Inflammatory macrophage treated with lipopolysaccharide for 4 hours (primary cell): ENCODE measurements around the gene ALOX5AP.
A peak's percentile ranks its signal among the peaks of the same experiment; 100 is the strongest.

Source experiments
- DNase-seq: peaks from one replicate; pipeline ENCODE4 v3.0.0-alpha.2; 2020

ALOX5AP gene

DNA sequence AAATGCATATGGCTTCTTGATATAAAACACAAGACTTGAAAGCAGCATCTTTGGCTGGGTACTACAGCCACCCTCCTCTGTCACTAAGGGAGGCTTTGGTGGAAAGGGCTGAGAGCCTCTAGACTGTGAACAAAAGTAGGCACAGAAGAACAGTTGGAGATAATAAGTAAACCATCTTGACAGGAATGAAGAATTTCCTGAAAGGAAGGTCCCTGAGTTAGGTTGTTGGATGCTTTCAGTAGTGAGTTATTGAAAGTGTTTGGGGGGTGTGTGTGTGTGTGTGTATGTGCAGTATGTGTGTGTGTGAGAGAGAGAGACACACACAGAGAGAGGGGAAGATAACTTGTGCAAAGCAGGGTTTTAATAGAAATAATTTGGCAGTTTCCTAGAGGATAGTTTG lies 38.2 kb downstream of the ALOX5AP start:
- no peak for DNase-seq

- no peak for DNase-seq
Measured at GRCh38 chr13:30774214-30774730, 38.9 kb downstream of the ALOX5AP start.

- DNase-seq = peak; percentile 73
Measured at GRCh38 chr13:30776661-30777060, 41.3 kb downstream of the ALOX5AP start.

- no peak for DNase-seq
Measured at GRCh38 chr13:30779016-30779415, 43.7 kb downstream of the ALOX5AP start.

DNA sequence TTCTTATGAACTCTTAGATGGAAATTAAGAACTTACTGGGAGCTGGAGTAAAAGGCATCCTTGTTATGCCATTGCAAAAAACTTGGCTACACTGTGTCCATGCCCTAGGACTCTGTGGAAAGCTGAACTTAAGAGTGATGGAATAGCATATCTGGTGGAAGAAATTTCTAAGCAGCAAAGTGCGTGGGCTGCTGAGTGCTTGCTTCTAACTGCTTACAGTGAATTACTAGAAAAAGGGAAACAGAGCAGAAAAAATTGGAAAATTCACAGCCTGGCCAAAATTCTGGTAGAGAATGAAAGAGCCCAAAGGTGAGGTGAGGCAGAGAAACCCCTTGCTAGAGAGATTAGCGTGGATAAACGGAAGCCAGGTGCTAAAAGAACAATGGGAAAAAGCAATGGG lies 44.3 kb downstream of the ALOX5AP start:
- no peak for DNase-seq

- DNase-seq = no peak
Measured at GRCh38 chr13:30780338-30780981, 45.1 kb downstream of the ALOX5AP start.

- DNase-seq = peak; percentile 98
Measured at GRCh38 chr13:30785191-30785850, 50.0 kb downstream of the ALOX5AP start.

GRCh38 chr13:30786648-30787047 lies 51.3 kb downstream of the ALOX5AP start:
- no peak for DNase-seq

GRCh38 chr13:30787738-30788525 lies 52.6 kb downstream of the ALOX5AP start:
- peak; percentile 80 for DNase-seq

DNA sequence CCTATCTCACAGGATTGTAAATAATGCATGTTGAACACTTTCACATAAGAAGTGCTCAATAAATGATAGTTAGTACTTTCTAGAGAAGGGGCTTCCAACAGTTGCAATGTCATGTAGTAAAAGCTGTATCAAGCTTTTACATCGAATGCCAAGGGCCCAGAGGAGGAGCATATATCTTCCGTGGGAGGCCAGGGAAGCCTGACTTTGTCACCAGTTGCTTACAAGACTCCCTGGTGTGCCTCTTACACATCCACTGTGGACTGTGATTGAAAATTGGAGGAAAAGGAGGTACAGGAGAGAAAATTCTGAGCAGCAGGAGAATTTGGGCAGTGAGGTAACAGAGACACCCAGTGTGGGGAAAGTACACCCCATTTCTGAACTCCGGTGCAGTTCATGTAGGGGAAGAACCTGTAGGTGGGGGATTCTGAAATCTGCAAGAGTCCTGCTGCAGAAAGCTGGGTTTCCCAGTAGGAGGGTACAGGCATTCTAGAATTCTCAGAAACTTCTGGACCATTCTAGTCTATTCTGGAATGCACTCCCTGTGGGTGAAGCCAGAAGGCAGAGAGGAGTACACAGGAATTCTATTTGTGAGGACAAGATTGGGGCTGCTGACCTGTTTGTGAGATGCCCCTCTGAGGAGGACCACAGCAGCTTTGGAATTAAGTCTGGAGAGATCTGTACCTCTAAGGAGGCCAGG lies 54.0 kb downstream of the ALOX5AP start:
- peak; percentile 36 for DNase-seq

DNA sequence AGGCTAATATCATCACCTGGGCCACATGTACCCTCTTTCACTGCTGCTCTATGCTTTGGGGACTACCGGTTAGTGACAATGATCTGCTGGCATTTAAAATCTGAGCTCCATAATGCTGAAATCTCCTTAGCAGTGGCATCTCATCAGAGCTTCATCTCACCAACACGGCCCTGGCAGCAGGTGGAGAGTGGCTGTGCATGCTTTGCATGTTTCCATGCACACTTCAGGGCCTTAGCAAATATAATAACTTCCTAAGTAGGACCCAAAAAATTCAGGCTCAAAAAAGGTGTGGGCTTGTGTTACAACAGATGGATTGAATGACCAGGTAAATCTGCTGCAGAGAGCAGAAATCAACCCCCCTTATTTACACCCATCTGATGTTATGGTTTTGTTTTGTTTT lies 55.2 kb downstream of the ALOX5AP start:
- no peak for DNase-seq

DNA sequence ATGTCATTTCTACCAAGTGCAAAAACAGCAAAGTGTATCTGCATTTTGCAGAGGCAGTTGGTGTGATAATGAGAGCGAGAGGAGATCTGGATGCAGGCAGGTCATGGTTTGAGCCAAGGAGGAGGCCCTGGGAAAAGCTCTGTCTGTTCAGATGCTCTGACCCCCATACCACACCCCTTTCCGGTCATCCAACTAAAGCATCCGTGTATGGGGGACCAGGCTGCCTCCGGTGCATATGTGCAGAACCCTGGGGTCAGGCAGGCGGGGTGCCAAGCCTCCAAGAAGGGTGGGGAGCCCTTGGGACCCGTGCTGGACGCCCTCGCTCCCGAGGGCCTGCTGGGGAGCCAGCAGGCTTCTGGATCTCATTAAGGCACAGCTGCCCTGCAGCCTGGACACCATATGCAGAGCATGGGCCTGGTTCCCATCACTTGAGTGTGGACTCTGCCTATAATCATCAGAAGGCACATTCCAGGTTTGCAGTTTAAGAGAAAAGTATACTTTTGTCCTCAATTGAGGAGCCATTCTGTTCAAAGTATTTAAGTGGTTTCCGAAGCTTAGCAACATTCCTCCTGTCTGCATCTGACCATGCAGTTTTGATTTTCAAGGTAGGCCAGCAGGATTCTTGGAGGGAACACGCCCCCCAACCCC lies 56.1 kb downstream of the ALOX5AP start:
- no peak for DNase-seq

DNA sequence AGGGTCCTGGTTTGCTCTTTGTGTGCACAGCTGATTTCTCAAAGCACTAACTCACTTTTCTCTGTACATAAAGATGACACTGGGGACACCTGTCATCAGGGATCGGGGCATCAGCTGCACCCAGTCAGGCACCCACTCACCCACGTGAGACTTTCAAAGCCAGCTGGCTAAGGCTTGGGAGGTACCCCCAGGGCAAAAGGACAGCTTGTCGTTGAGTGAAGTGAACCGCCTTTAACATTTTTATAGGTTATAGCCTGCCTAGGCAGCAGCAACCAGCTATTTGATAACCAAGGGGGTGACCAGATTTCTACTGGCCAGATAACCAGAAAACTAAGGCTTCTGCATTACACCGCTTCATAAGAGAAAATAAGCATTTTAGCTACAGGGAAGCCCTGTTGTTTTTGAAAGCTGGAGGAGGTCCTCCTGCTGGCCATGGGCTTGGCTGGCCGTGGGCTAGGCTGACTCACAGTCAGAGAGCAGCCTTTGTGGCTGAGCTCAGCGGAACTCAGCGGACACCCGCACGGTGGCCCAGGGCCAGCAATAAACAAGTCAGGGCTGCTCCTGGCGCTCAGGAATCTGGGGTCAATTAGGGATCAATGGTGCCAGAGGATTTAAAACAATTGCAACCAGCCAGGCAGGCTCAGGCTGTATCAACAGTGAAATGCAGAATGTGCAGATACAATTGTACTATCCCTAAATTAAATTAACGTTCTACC lies 57.1 kb downstream of the ALOX5AP start:
- peak; percentile 70 for DNase-seq

DNA sequence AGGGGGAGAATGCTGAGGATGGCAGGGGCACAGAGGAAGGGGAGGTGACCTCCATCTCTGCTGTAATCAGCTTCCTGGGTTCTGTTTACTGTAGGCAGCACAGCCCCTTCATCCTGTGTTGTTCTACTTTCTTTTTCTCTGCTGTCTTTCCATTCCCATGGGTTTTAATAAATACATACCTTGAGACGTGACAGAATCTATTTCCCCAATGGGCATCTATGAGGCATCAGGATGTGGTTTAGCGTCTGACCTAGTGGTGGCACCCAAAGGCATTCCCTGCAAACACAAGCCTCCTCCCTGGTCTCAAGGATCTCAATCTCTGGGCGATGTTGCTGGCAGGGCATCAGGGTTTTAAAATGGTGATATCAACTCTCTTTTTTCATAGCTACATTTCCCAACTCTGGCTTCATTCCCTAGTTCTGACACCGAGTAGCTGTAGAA lies 60.8 kb downstream of the ALOX5AP start:
- peak; percentile 36 for DNase-seq

- DNase-seq = peak; percentile 70
Measured at GRCh38 chr13:30796631-30797601, 61.6 kb downstream of the ALOX5AP start.

DNA sequence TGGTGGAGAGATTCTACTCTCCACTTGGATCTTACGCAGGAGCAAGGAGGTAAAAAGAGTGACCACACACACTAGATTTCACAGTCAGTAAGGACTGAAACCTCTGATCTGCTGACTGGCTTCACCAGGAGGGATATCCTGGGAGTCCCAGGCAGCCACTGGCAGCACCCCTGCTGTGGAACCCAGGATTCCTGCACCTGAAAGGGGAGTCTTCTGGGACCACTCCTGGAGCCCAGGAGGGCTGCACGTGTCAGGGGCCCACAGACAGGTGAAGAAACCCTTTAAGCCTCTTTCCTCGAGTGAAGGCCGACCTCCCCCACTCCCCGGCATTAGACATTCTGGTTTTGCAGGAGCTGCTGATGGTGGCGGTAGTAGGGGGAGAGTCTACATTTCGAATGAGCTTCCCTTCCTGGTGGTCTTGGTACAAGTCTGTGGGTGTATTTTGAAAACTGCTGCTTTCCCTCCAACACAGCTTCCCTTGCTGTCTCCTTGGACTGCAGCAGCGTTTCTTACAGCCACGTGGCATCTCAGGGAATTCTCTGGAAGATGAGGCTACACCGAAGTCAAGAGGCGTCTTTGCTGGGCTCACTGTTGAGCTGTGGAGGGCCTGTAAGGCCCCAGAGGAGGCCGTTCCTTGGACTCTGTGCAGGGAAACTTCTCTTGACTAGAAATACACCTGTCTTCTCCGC lies 62.6 kb downstream of the ALOX5AP start:
- DNase-seq = no peak

DNA sequence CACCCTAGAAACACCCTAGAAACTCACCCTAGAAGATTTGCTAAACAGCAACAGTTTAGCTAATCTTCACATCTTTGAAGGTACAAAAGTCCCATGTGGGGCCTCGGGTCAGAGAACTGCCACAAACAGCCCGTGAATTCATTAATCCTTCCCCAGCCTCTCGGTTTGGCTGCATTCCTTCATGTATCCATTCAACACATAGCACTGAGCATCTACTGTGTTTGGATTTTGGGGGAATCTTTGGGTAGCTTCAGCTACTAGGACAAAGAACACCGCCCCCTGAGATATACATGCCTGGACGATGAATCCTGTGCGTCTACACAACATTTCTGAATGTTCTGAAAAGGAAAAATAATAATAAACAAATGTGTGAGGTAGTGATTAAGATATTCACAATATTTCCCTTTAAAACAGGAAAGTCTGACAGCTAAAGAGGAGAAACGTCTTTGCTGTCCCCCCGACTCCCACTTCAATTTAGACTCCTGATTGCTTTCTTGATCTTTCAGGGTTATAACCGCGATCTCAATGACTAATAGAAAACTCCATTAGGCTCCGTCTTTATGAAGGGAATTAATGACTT lies 63.5 kb downstream of the ALOX5AP start:
- DNase-seq = no peak

GRCh38 chr13:30799356-30799824 lies 64.0 kb downstream of the ALOX5AP start:
- no peak for DNase-seq

GRCh38 chr13:30800107-30800506 lies 64.8 kb downstream of the ALOX5AP start:
- no peak for DNase-seq
